Measurements from ENCODE around the gene SS18L1. TPM values are rescaled to one million over a fixed set of nuclear protein-coding genes. Genes with fewer than 3 reads are reported as not detected.

SS18L1 gene
- total and polyA plus RNA-seq, 2 experiments from 2014 or later, result 2.1 to 13.0 TPM

DNA sequence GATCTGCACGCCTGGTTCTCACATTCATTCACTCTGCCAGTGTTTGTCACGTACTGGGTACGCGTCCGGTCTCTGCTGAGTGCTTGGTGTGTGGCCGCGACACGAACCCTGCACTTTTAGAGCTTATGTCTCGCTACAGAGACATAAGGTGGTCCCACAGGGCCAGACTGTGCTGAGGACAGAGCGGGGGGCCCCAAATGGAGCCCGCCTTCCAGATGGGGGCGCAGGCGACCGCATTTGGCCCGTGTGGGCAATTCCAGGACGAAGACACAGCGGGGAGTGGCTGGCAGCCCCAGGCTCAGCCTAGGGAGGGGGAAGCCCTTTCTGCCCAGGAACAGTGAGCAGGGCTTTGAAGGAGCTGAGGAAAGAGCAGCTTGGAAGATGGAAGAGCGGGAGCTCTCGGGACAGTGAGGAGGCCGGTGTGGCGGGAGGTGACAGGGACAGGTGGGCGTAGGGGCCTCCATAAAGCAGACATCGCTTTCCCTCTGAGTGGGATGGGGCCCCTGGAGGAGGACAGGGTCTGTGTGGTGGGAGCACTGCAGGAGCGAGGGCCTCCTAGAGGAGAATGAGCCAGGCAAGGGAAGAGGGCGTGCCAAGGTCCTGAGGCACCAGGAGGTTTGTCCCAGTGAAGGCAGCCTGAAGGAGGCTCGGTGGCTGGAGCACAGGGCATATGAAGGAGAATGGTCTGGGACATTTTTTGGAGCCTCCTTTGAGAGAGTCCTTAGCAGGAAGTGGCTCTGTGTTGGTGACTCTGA lies 31.5 kb downstream of the SS18L1 start:
- H2AFZ ChIP-seq, result no peak overlapping the region
- H3K27me3 ChIP-seq, result no peaks in the 10 kb centered on the region
- no peak for DNase-seq (ENCODE audit: low spot score)
- no peaks in the 10 kb centered on the region for H3K4me1 ChIP-seq (ENCODE audit: insufficient read depth)
- no peaks in the 10 kb centered on the region for H3K9me2 ChIP-seq (replicated peaks; ENCODE audit: insufficient read depth)
- H4K20me1 ChIP-seq (ENCODE audit: insufficient read depth, poor library complexity, severe bottlenecking), result no peaks in the 10 kb centered on the region
- no peak overlapping the region for H3K4me2 ChIP-seq
- H3K27ac ChIP-seq, result no peak overlapping the region
- TF ChIP-seq EZH2phosphoT487 (IDR thresholded peaks at IDR 0.05; ENCODE audit: low read depth, severe bottlenecking, unreplicated experiment) (no peak), EZH2 (IDR thresholded peaks at IDR 0.05; ENCODE audit: borderline replicate concordance) (no peak)
- TF ChIP-seq, protein P1, sequence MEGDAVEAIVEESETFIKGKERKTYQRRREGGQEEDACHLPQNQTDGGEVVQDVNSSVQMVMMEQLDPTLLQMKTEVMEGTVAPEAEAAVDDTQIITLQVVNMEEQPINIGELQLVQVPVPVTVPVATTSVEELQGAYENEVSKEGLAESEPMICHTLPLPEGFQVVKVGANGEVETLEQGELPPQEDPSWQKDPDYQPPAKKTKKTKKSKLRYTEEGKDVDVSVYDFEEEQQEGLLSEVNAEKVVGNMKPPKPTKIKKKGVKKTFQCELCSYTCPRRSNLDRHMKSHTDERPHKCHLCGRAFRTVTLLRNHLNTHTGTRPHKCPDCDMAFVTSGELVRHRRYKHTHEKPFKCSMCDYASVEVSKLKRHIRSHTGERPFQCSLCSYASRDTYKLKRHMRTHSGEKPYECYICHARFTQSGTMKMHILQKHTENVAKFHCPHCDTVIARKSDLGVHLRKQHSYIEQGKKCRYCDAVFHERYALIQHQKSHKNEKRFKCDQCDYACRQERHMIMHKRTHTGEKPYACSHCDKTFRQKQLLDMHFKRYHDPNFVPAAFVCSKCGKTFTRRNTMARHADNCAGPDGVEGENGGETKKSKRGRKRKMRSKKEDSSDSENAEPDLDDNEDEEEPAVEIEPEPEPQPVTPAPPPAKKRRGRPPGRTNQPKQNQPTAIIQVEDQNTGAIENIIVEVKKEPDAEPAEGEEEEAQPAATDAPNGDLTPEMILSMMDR (IDR thresholded peaks at IDR 0.05; ENCODE audit: poor library complexity), result no peak
- no peak overlapping the region for H3K4me3 ChIP-seq
- 97% methylated on average over 26 of the region's 26 CpGs for WGBS (ENCODE audit: low lambda C conversion rate, missing lambda C conversion rate)
- H3K79me2 ChIP-seq, result no peaks in the 10 kb centered on the region
- no peaks in the 10 kb centered on the region for H3K36me3 ChIP-seq (replicated peaks; ENCODE audit: insufficient read depth, low read depth)
- no peaks in the 10 kb centered on the region for H3K9me3 ChIP-seq (ENCODE audit: low read depth)

DNA sequence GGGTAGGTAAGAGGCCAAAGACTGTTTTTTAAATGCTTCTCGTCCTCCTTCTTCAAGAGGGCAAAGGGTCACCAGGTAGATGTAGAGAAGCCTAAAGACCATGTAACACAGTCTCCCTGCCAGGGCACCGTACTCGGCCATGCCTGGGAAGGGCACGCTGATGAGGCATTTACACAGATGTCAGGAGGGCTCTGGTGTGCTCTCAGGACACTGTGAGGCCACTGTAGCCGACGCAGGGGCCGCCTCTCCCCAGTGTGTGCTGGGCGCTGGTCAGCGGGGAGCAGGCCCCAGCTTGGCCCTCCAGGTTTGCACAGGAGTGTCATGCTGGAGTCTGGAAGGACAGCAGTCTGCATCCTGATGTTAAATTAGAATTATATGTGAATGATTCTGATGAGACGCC lies 32.1 kb downstream of the SS18L1 start:
- no peaks in the 10 kb centered on the region for H3K9me2 ChIP-seq (replicated peaks; ENCODE audit: insufficient read depth)
- WGBS (ENCODE audit: low lambda C conversion rate, missing lambda C conversion rate), result 97% methylated on average over 10 of the region's 10 CpGs
- DNase-seq (ENCODE audit: low spot score), result no peak
- no peak overlapping the region for H3K4me2 ChIP-seq
- H2AFZ ChIP-seq, result no peak overlapping the region
- H3K4me1 ChIP-seq (ENCODE audit: insufficient read depth), result no peaks in the 10 kb centered on the region
- no peak overlapping the region for H3K27ac ChIP-seq
- no peaks in the 10 kb centered on the region for H3K36me3 ChIP-seq (replicated peaks; ENCODE audit: insufficient read depth, low read depth)
- no peaks in the 10 kb centered on the region for H4K20me1 ChIP-seq (ENCODE audit: insufficient read depth, poor library complexity, severe bottlenecking)
- H3K27me3 ChIP-seq, result no peaks in the 10 kb centered on the region
- H3K79me2 ChIP-seq, result no peaks in the 10 kb centered on the region
- TF ChIP-seq EZH2phosphoT487 (IDR thresholded peaks at IDR 0.05; ENCODE audit: low read depth, severe bottlenecking, unreplicated experiment), result no peak
- no peak for TF ChIP-seq EZH2 (IDR thresholded peaks at IDR 0.05; ENCODE audit: borderline replicate concordance)
- TF ChIP-seq, protein P1 (IDR thresholded peaks at IDR 0.05; ENCODE audit: poor library complexity), result no peak
- H3K9me3 ChIP-seq (ENCODE audit: low read depth), result no peaks in the 10 kb centered on the region
- H3K4me3 ChIP-seq, result no peak overlapping the region

DNA sequence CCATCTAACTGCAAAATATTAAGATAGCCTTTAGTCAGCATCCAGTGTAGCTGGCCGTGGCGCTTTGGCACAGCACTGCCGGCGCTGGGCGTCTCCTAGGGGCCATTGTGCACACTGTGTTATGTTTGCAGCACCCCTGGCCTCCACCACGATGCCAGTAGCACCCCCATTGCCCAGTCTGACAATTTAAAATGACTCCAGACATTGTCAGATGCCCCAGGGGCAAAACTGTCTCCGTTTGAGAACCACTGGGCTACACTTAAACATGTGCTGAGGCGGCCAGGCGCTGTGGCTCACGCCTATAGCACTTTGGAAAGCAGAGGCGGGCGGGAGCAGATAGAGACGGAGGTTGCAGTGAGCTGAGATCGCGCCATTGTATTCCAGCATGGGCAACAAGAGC lies 33.3 kb downstream of the SS18L1 start:
- Histone ChIP-seq H2AFZ (no peak overlapping the region), H3K4me1 (ENCODE audit: insufficient read depth) (peaks cover 3% of the 10 kb centered on the region), H3K27ac (no peak overlapping the region), H3K9me3 (ENCODE audit: low read depth) (no peaks in the 10 kb centered on the region), H3K9me2 (replicated peaks; ENCODE audit: insufficient read depth) (no peaks in the 10 kb centered on the region), H3K36me3 (replicated peaks; ENCODE audit: insufficient read depth, low read depth) (no peaks in the 10 kb centered on the region), H3K27me3 (no peaks in the 10 kb centered on the region), H3K79me2 (no peaks in the 10 kb centered on the region), H3K4me3 (no peak overlapping the region), H4K20me1 (ENCODE audit: insufficient read depth, poor library complexity, severe bottlenecking) (no peaks in the 10 kb centered on the region), H3K4me2 (no peak overlapping the region)
- no peak for DNase-seq (ENCODE audit: low spot score)
- 92% methylated on average over 15 of the region's 15 CpGs for WGBS (ENCODE audit: low lambda C conversion rate, missing lambda C conversion rate)
- TF ChIP-seq EZH2phosphoT487 (IDR thresholded peaks at IDR 0.05; ENCODE audit: low read depth, severe bottlenecking, unreplicated experiment) (no peak), EZH2 (IDR thresholded peaks at IDR 0.05; ENCODE audit: borderline replicate concordance) (no peak)
- TF ChIP-seq, protein P1 (IDR thresholded peaks at IDR 0.05; ENCODE audit: poor library complexity), result no peak
